NK-92 (cell line): ENCODE measurements around the gene SERPINE1.
"Not testable (repeated sequence)": the region's sequence is repeated elsewhere in the genome, so short reads cannot be mapped to it uniquely, and the experiment has no call there.

Source experiments
- DNase-seq: peaks from one replicate; lab custom pipeline; 2025; ENCODE audit not compliant: unreplicated experiment; lab: John Stamatoyannopoulos, UW

Gene SERPINE1

GRCh38 chr7:101121991-101122932 lies 4.6 kb upstream of the SERPINE1 start:
- DNase-seq: no peak

GRCh38 chr7:101122933-101123702 lies 3.8 kb upstream of the SERPINE1 start:
- DNase-seq: no peak

GRCh38 chr7:101123703-101124068 lies 3.2 kb upstream of the SERPINE1 start:
- no peak for DNase-seq

GRCh38 chr7:101124376-101125056 lies 2.4 kb upstream of the SERPINE1 start:
- DNase-seq: no peak

GRCh38 chr7:101125989-101126650 lies 784 bp upstream of the SERPINE1 start:
- no peak for DNase-seq

GRCh38 chr7:101127460-101128039 lies 646 bp downstream of the SERPINE1 start:
- no peak for DNase-seq

GRCh38 chr7:101128040-101128834 lies 1.3 kb downstream of the SERPINE1 start:
- no peak for DNase-seq

- DNase-seq: no peak
These were observed 2.8 kb downstream of the SERPINE1 start for GRCh38 chr7:101129603-101130117.

GRCh38 chr7:101132626-101133600 lies 6.0 kb downstream of the SERPINE1 start:
- DNase-seq: not testable (repeated sequence)

GRCh38 chr7:101133621-101134398 lies 6.9 kb downstream of the SERPINE1 start:
- DNase-seq: no peak

GRCh38 chr7:101134399-101134980 lies 7.6 kb downstream of the SERPINE1 start:
- DNase-seq: no peak

- no peak for DNase-seq
These were observed 10.8 kb downstream of the SERPINE1 start for GRCh38 chr7:101137651-101138212.

GRCh38 chr7:101138213-101138870 lies 11.4 kb downstream of the SERPINE1 start:
- DNase-seq: no peak

- DNase-seq: no peak
These were observed 13.4 kb downstream of the SERPINE1 start for GRCh38 chr7:101140339-101140699.

- DNase-seq: no peak
These were observed 14.0 kb downstream of the SERPINE1 start for GRCh38 chr7:101140746-101141382.
